Measurements from ENCODE around the gene CCDC146.

DNA sequence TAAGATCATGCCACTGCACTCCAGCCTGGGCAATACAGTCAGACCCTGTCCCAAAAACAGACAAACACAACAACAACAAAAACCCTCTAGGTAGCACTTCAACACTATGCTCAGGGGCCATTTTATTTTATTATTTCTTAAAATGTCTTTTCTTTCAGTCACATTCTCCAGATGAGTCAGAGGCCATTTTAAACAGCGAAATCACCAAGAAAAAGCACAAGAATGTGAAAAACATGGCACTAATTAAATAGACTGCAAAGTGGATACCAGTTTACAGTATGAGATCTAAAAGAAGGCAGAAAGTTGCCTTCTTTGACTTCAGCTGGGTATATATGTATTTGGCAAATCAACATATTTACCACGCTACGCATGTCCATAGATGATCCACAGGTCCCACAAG, 83.3 kb downstream of the CCDC146 start:
- no peak for TF ChIP-seq CTCF (IDR thresholded peaks at IDR 0.05; ENCODE audit: poor library complexity, severe bottlenecking)
- TF ChIP-seq EP300 (conservative IDR thresholded peaks at IDR 0.05; ENCODE audit: poor library complexity, severe bottlenecking), result no peak

Measured in neural cell (in vitro differentiated cells).